ENCODE results near the gene ANKS4B.
A peak's percentile ranks its signal among the peaks of the same experiment; 100 is the strongest.

The ANKS4B gene

GRCh38 chr16:21302898-21303528 lies 69.5 kb downstream of the ANKS4B start:
- H3K4me3 ChIP-seq (replicated peaks; ENCODE audit: low read depth, low read length), result peak overlapping the region; percentile 85; the same call in 1 of the 2 replicates
- TF ChIP-seq, protein P1, sequence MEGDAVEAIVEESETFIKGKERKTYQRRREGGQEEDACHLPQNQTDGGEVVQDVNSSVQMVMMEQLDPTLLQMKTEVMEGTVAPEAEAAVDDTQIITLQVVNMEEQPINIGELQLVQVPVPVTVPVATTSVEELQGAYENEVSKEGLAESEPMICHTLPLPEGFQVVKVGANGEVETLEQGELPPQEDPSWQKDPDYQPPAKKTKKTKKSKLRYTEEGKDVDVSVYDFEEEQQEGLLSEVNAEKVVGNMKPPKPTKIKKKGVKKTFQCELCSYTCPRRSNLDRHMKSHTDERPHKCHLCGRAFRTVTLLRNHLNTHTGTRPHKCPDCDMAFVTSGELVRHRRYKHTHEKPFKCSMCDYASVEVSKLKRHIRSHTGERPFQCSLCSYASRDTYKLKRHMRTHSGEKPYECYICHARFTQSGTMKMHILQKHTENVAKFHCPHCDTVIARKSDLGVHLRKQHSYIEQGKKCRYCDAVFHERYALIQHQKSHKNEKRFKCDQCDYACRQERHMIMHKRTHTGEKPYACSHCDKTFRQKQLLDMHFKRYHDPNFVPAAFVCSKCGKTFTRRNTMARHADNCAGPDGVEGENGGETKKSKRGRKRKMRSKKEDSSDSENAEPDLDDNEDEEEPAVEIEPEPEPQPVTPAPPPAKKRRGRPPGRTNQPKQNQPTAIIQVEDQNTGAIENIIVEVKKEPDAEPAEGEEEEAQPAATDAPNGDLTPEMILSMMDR (IDR thresholded peaks at IDR 0.05; ENCODE audit: low read depth, low read length, missing control alignments), result no peak
- no peak for DNase-seq (ENCODE audit: extremely low read depth, low read depth)

Measured in HFF-Myc (cell line).